B cell (primary cell): Measurements from ENCODE around the gene TAB3.

Source experiments
- EZH2 ChIP-seq: IDR thresholded peaks from 2 replicates; pipeline ENCODE4 v1.6.1; 2012; ENCODE audit warnings: borderline replicate concordance, low read depth, mild to moderate bottlenecking, moderate library complexity, low read length; ENCODE audit not compliant: insufficient read depth, poor library complexity, severe bottlenecking
- TF ChIP-seq, protein P1 (sequence below): fragments of 200-600 bp; IDR thresholded peaks from one replicate; pipeline ENCODE4 v1.8.0; 2022; ENCODE audit warnings: antibody characterized with exemption, mild to moderate bottlenecking

DNA sequence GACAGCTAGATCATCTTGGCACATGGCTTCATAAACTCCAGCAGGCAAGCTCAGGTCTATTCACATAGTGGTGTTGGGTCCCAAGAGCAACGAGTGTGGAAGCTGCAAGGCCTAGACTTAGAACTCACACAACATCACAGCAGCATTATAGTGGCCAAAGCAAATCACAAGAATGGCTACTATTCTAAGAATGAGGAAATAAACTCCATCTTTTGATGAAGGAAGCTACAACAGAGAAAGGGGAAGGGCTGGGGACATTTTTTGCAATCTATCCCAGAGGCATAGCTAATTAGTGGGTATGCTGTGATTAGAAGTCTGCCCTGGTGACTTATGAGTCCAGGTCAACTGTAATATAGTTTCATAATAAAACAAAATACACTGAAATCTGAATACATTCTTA is 42.9 kb upstream of the TAB3 start:
- TF ChIP-seq, protein P1, sequence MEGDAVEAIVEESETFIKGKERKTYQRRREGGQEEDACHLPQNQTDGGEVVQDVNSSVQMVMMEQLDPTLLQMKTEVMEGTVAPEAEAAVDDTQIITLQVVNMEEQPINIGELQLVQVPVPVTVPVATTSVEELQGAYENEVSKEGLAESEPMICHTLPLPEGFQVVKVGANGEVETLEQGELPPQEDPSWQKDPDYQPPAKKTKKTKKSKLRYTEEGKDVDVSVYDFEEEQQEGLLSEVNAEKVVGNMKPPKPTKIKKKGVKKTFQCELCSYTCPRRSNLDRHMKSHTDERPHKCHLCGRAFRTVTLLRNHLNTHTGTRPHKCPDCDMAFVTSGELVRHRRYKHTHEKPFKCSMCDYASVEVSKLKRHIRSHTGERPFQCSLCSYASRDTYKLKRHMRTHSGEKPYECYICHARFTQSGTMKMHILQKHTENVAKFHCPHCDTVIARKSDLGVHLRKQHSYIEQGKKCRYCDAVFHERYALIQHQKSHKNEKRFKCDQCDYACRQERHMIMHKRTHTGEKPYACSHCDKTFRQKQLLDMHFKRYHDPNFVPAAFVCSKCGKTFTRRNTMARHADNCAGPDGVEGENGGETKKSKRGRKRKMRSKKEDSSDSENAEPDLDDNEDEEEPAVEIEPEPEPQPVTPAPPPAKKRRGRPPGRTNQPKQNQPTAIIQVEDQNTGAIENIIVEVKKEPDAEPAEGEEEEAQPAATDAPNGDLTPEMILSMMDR, result no peak
- TF ChIP-seq EZH2, result no peak
